ENCODE measurements around the gene GOLGA3. TPM values are rescaled to one million over a fixed set of nuclear protein-coding genes. Genes with fewer than 3 reads are reported as not detected.
"Not testable (repeated sequence)": the region's sequence is repeated elsewhere in the genome, so short reads cannot be mapped to it uniquely, and the experiment has no call there.

The GOLGA3 gene, protein sequence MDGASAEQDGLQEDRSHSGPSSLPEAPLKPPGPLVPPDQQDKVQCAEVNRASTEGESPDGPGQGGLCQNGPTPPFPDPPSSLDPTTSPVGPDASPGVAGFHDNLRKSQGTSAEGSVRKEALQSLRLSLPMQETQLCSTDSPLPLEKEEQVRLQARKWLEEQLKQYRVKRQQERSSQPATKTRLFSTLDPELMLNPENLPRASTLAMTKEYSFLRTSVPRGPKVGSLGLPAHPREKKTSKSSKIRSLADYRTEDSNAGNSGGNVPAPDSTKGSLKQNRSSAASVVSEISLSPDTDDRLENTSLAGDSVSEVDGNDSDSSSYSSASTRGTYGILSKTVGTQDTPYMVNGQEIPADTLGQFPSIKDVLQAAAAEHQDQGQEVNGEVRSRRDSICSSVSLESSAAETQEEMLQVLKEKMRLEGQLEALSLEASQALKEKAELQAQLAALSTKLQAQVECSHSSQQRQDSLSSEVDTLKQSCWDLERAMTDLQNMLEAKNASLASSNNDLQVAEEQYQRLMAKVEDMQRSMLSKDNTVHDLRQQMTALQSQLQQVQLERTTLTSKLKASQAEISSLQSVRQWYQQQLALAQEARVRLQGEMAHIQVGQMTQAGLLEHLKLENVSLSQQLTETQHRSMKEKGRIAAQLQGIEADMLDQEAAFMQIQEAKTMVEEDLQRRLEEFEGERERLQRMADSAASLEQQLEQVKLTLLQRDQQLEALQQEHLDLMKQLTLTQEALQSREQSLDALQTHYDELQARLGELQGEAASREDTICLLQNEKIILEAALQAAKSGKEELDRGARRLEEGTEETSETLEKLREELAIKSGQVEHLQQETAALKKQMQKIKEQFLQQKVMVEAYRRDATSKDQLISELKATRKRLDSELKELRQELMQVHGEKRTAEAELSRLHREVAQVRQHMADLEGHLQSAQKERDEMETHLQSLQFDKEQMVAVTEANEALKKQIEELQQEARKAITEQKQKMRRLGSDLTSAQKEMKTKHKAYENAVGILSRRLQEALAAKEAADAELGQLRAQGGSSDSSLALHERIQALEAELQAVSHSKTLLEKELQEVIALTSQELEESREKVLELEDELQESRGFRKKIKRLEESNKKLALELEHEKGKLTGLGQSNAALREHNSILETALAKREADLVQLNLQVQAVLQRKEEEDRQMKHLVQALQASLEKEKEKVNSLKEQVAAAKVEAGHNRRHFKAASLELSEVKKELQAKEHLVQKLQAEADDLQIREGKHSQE (N-terminal part only)
- 10 to 100 TPM; 38.2 to 43.5 TPM for total RNA-seq
- polyA plus RNA-seq (2013, experiment 1 of 2): 18.0 TPM
- polyA plus RNA-seq (2013, experiment 2 of 2): 18.4 TPM
- long read RNA-seq, experiment 1, partial matches to known transcripts: 0 of 2 reads
- long read RNA-seq, experiment 1, other reads (novel, unspliced or antisense): 2 of 2 reads
- long read RNA-seq, experiment 2, full-length matches to known transcripts: 1 of 19 reads
- long read RNA-seq, experiment 2, partial matches to known transcripts: 5 of 19 reads
- long read RNA-seq, experiment 2, other reads (novel, unspliced or antisense): 13 of 19 reads
- long read RNA-seq, experiment 3, partial matches to known transcripts: 16 of 28 reads
- long read RNA-seq, experiment 3, other reads (novel, unspliced or antisense): 12 of 28 reads
- long read RNA-seq, experiment 4, partial matches to known transcripts: 3 of 6 reads
- long read RNA-seq, experiment 4, other reads (novel, unspliced or antisense): 3 of 6 reads

DNA sequence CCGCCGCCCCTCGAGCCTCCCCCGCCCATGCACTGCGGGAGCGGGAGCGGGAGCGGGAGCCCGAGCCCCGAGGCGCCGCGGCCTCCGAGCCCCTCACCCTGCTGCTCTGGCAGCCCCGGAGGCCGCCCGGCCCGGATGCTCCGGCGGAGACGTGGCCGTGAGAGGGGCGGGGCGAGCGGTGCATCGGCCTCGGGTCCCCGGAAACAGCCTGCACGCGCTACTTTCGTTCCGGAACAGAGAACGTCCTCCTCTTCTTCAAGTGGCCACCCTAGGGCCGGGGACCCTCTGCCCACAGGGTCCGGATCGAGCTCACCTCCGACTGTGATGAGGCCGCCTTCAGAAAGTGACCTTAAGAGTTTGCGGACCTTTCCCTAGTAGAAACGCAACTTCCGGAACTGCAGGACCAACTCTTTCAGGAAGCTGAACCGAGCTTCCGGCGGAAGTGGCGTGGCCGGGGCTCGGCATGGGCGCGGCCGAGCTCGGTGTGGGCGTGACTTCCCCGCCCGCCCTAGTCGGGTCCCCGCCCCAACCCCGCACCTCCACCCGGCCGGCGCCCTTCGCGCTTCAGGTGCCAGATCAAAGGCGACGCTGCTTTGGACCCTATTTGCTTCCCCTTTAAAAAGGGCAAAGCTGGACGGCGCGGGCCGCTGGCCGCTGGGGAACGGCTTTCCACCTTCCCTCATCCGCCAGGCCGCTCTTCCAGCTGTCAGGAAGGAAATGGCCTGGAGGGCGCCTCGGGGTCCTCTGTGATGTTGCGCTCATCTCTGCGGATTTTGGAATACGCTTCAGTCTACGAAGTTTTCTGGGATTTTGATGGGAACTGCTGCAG lies at the start of gene GOLGA3:
GOLGA3 (minus strand) TSS at position 164 of the 829 bp plus-strand sequence. CDS start 6,741 bp downstream, outside the sequence.
- H3K27ac Mint-ChIP-seq: peak within 1 kb of the TSS; percentile 100
- 8 to 11% methylated on average over 64 to 78 of the region's 78 CpGs for WGBS, 2 experiments (ENCODE audit: insufficient coverage in 1 of 2, insufficient read length in 1 of 2)
- Histone ChIP-seq H3K4me1 (ENCODE audit: control insufficient read depth, insufficient read depth, low read length) (peaks cover 4% of the 10 kb centered on the region), H3K27ac (ENCODE audit: low read depth, low read length) (peak within 1 kb of the TSS; percentile 98), H3K9ac (ENCODE audit: extremely low read depth, low read length, poor library complexity, severe bottlenecking) (peak within 1 kb of the TSS; percentile 98), H3K4me3 (ENCODE audit: low read length) (peak within 1 kb of the TSS; percentile 90), H3K9me3 (ENCODE audit: control insufficient read depth, low read length) (no peaks in the 10 kb centered on the region), H3K36me3 (ENCODE audit: control insufficient read depth, insufficient read depth, low read length) (peaks cover 51% of the 10 kb centered on the region), H3K27me3 (ENCODE audit: control insufficient read depth, insufficient read depth, low read length, poor library complexity, severe bottlenecking) (no peaks in the 10 kb centered on the region)
- H3K36me3 Mint-ChIP-seq (ENCODE audit: low read depth): peaks cover 65% of the 10 kb centered on the region
- no peaks in the 10 kb centered on the region for H3K27me3 Mint-ChIP-seq (ENCODE audit: insufficient read depth)
- peak within 1 kb of the TSS; percentile 86 for H3K4me3 Mint-ChIP-seq
- H3K9me3 Mint-ChIP-seq: no peaks in the 10 kb centered on the region
- DNase-seq: peak; percentile 99
- TF ChIP-seq, protein P1, sequence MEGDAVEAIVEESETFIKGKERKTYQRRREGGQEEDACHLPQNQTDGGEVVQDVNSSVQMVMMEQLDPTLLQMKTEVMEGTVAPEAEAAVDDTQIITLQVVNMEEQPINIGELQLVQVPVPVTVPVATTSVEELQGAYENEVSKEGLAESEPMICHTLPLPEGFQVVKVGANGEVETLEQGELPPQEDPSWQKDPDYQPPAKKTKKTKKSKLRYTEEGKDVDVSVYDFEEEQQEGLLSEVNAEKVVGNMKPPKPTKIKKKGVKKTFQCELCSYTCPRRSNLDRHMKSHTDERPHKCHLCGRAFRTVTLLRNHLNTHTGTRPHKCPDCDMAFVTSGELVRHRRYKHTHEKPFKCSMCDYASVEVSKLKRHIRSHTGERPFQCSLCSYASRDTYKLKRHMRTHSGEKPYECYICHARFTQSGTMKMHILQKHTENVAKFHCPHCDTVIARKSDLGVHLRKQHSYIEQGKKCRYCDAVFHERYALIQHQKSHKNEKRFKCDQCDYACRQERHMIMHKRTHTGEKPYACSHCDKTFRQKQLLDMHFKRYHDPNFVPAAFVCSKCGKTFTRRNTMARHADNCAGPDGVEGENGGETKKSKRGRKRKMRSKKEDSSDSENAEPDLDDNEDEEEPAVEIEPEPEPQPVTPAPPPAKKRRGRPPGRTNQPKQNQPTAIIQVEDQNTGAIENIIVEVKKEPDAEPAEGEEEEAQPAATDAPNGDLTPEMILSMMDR (conservative IDR thresholded peaks at IDR 0.05): no peak
- H3K4me1 Mint-ChIP-seq: peaks cover 14% of the 10 kb centered on the region

DNA sequence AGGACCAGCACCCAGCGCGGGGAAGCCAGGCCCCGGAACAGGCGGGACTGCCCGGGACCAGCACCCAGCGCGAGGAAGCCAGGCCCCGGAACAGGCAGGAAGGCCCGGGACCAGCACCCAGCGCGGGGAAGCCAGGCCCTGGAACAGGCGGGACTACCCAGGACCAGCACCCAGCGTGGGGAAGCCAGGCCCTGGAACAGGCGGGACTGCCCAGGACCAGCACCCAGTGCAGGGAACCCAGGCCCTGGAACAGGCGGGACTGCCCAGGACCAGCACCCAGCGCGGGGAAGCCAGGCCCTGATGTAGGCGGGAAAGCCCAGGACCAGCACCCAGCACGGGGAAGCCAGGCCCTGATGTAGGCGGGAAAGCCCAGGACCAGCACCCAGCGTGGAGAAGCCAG lies 46.0 kb upstream of the GOLGA3 start:
- H3K27me3 ChIP-seq (ENCODE audit: control insufficient read depth, insufficient read depth, low read length, poor library complexity, severe bottlenecking); H3K9me3 ChIP-seq (ENCODE audit: control insufficient read depth, low read length); H3K9ac ChIP-seq (ENCODE audit: extremely low read depth, low read length, poor library complexity, severe bottlenecking); H3K4me3 Mint-ChIP-seq; H3K4me1 Mint-ChIP-seq; H3K27me3 Mint-ChIP-seq (ENCODE audit: insufficient read depth); H3K27ac ChIP-seq (ENCODE audit: low read depth, low read length); H3K9me3 Mint-ChIP-seq; H3K27ac Mint-ChIP-seq; H3K4me1 ChIP-seq (ENCODE audit: control insufficient read depth, insufficient read depth, low read length); H3K4me3 ChIP-seq (ENCODE audit: low read length); DNase-seq: not testable (repeated sequence)
- peaks cover 58% of the 10 kb centered on the region for H3K36me3 Mint-ChIP-seq (ENCODE audit: low read depth)
- WGBS, 2 experiments (ENCODE audit: insufficient coverage in 1 of 2, insufficient read length in 1 of 2): 87 to 95% methylated on average over 12 to 21 of the region's 21 CpGs
- peaks cover 58% of the 10 kb centered on the region for H3K36me3 ChIP-seq (ENCODE audit: control insufficient read depth, insufficient read depth, low read length)

DNA sequence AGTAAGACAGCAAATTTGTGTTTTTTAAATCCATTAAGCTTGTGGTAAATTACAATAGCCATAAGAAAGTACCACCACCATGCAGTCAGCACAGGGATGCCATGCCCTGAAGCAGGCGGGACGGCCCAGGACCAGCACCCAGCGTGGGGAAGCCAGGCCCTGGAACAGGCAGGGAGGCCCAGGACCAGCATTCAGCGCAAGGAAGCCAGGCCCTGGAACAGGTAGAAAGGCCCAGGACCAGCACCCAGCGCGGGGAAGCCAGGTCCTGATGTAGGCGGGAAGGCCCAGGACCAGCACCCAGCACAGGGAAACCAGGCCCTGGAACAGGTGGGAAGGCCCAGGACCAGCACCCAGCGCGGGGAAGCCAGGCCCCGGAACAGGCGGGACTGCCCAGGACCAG lies 45.5 kb upstream of the GOLGA3 start:
- peaks cover 62% of the 10 kb centered on the region for H3K36me3 ChIP-seq (ENCODE audit: control insufficient read depth, insufficient read depth, low read length)
- TF ChIP-seq, protein P1 (conservative IDR thresholded peaks at IDR 0.05): no peak
- H3K27me3 Mint-ChIP-seq (ENCODE audit: insufficient read depth): no peaks in the 10 kb centered on the region
- no peaks in the 10 kb centered on the region for H3K4me1 Mint-ChIP-seq
- no peaks in the 10 kb centered on the region for H3K27me3 ChIP-seq (ENCODE audit: control insufficient read depth, insufficient read depth, low read length, poor library complexity, severe bottlenecking)
- no peak overlapping the region for H3K9ac ChIP-seq (ENCODE audit: extremely low read depth, low read length, poor library complexity, severe bottlenecking)
- H3K4me1 ChIP-seq (ENCODE audit: control insufficient read depth, insufficient read depth, low read length): no peaks in the 10 kb centered on the region
- H3K4me3 Mint-ChIP-seq: no peak overlapping the region
- no peak overlapping the region for H3K4me3 ChIP-seq (ENCODE audit: low read length)
- WGBS, 2 experiments (ENCODE audit: insufficient coverage in 1 of 2, insufficient read length in 1 of 2): 95 to 100% methylated on average over 4 to 11 of the region's 11 CpGs
- no peaks in the 10 kb centered on the region for H3K9me3 ChIP-seq (ENCODE audit: control insufficient read depth, low read length)
- no peak overlapping the region for H3K27ac ChIP-seq (ENCODE audit: low read depth, low read length)
- no peaks in the 10 kb centered on the region for H3K9me3 Mint-ChIP-seq
- peaks cover 60% of the 10 kb centered on the region for H3K36me3 Mint-ChIP-seq (ENCODE audit: low read depth)
- no peak overlapping the region for H3K27ac Mint-ChIP-seq
- DNase-seq: no peak
